ENCODE results near the gene DNAL1. TPM values are rescaled to one million over a fixed set of nuclear protein-coding genes. Genes with fewer than 3 reads are reported as not detected.

Gene DNAL1
- total and polyA plus RNA-seq, 10 of the 15 experiments (the other 5 are each of a cell fraction or from before 2014, with no cell fraction given) = 2.4 to 18.2 (median 7.4) TPM

DNA sequence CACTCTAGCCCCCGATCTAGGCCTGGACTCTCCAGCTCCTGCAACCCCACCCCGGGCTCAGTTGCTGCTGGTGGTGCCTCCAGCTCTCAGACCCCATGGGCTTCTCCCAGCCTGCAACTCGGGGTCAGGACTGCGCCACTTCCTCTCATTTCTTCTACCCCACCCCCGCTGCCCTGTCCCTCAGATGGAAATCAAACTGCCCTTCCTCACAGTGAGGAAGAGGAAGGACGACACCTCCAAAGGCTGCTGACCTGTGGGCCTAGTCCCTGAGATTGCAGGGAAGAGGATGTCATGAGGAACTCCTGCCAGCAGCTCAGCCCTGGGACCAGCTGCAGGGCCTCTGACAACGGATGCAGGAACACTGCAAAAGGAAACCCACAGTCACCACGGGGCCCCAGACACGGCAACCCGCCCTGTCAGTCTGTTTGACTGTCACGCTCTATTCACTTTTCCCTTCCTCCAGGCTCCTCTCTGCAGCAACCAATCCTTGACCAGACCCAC, 98.7 kb downstream of the DNAL1 start (continued):
- peak; percentile 79; the same call in 1 of the 2 replicates for TF ChIP-seq TCF12 (IDR thresholded peaks at IDR 0.05; ENCODE audit: low read depth, low read length)
- no peak for TF ChIP-seq MYB (IDR thresholded peaks at IDR 0.05; ENCODE audit: borderline replicate concordance, low read depth, low read length)
- TF ChIP-seq STAT3 (IDR thresholded peaks at IDR 0.05; ENCODE audit: low read depth, low read length) = no peak
- TF ChIP-seq TCF3 (IDR thresholded peaks at IDR 0.05; ENCODE audit: borderline replicate concordance, insufficient read depth, low read depth, low read length) = peak; percentile 89
- peak; percentile 63; the same call in 1 of the 2 replicates for TF ChIP-seq MEF2A (IDR thresholded peaks at IDR 0.05; ENCODE audit: insufficient read depth, low read depth, low read length)
- TF ChIP-seq ZZZ3 (IDR thresholded peaks at IDR 0.05; ENCODE audit: control insufficient read depth, insufficient read length, low read depth) = no peak
- no peak for TF ChIP-seq BHLHE40 (IDR thresholded peaks at IDR 0.05; ENCODE audit: borderline replicate concordance in 1 of 2, low read depth in 2 of 2, low read length in 1 of 2)
- TF ChIP-seq TAF1 (IDR thresholded peaks at IDR 0.05; ENCODE audit: borderline replicate concordance, low read depth, low read length) = peak; percentile 48; the same call in 1 of the 2 replicates
- TF ChIP-seq, protein P1, sequence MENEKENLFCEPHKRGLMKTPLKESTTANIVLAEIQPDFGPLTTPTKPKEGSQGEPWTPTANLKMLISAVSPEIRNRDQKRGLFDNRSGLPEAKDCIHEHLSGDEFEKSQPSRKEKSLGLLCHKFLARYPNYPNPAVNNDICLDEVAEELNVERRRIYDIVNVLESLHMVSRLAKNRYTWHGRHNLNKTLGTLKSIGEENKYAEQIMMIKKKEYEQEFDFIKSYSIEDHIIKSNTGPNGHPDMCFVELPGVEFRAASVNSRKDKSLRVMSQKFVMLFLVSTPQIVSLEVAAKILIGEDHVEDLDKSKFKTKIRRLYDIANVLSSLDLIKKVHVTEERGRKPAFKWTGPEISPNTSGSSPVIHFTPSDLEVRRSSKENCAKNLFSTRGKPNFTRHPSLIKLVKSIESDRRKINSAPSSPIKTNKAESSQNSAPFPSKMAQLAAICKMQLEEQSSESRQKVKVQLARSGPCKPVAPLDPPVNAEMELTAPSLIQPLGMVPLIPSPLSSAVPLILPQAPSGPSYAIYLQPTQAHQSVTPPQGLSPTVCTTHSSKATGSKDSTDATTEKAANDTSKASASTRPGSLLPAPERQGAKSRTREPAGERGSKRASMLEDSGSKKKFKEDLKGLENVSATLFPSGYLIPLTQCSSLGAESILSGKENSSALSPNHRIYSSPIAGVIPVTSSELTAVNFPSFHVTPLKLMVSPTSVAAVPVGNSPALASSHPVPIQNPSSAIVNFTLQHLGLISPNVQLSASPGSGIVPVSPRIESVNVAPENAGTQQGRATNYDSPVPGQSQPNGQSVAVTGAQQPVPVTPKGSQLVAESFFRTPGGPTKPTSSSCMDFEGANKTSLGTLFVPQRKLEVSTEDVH (IDR thresholded peaks at IDR 0.05; ENCODE audit: low read depth, partially characterized antibody) = no peak
- TF ChIP-seq, protein P2, sequence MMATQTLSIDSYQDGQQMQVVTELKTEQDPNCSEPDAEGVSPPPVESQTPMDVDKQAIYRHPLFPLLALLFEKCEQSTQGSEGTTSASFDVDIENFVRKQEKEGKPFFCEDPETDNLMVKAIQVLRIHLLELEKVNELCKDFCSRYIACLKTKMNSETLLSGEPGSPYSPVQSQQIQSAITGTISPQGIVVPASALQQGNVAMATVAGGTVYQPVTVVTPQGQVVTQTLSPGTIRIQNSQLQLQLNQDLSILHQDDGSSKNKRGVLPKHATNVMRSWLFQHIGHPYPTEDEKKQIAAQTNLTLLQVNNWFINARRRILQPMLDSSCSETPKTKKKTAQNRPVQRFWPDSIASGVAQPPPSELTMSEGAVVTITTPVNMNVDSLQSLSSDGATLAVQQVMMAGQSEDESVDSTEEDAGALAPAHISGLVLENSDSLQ (IDR thresholded peaks at IDR 0.05) = peak; percentile 88
- TF ChIP-seq SREBF2 (IDR thresholded peaks at IDR 0.05; ENCODE audit: low read length) = no peak
- TF ChIP-seq ZNF207 (IDR thresholded peaks at IDR 0.05; ENCODE audit: borderline replicate concordance) = no peak
- no peak for TF ChIP-seq MYC (IDR thresholded peaks at IDR 0.05; ENCODE audit: insufficient read depth, insufficient read length, insufficient replicate concordance, low read length, severe bottlenecking)
- TF ChIP-seq IKZF1 (conservative IDR thresholded peaks at IDR 0.05) = peak; percentile 63
- TF ChIP-seq, protein P3, sequence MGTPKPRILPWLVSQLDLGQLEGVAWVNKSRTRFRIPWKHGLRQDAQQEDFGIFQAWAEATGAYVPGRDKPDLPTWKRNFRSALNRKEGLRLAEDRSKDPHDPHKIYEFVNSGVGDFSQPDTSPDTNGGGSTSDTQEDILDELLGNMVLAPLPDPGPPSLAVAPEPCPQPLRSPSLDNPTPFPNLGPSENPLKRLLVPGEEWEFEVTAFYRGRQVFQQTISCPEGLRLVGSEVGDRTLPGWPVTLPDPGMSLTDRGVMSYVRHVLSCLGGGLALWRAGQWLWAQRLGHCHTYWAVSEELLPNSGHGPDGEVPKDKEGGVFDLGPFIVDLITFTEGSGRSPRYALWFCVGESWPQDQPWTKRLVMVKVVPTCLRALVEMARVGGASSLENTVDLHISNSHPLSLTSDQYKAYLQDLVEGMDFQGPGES (IDR thresholded peaks at IDR 0.05) = no peak
- TF ChIP-seq, protein P4, sequence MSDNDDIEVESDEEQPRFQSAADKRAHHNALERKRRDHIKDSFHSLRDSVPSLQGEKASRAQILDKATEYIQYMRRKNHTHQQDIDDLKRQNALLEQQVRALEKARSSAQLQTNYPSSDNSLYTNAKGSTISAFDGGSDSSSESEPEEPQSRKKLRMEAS (IDR thresholded peaks at IDR 0.05; ENCODE audit: low read depth, low read length) = 0 out of 2 replicates have a peak, but pooled peaks have one; percentile 36
- TF ChIP-seq CEBPB (IDR thresholded peaks at IDR 0.05; ENCODE audit: borderline replicate concordance in 1 of 2, low read depth in 2 of 2, low read length in 2 of 2) = no peak
- no peak for TF ChIP-seq WRNIP1 (IDR thresholded peaks at IDR 0.05; ENCODE audit: borderline replicate concordance, low read depth, low read length)
- TF ChIP-seq HDAC2 (IDR thresholded peaks at IDR 0.05) = no peak
- TF ChIP-seq MEF2B (IDR thresholded peaks at IDR 0.05; ENCODE audit: partially characterized antibody, poor library complexity, severe bottlenecking) = no peak
- TF ChIP-seq GABPA (IDR thresholded peaks at IDR 0.05; ENCODE audit: low read depth) = no peak
- no peak for TF ChIP-seq HCFC1 (IDR thresholded peaks at IDR 0.05; ENCODE audit: low read length)
- TF ChIP-seq, protein P5, sequence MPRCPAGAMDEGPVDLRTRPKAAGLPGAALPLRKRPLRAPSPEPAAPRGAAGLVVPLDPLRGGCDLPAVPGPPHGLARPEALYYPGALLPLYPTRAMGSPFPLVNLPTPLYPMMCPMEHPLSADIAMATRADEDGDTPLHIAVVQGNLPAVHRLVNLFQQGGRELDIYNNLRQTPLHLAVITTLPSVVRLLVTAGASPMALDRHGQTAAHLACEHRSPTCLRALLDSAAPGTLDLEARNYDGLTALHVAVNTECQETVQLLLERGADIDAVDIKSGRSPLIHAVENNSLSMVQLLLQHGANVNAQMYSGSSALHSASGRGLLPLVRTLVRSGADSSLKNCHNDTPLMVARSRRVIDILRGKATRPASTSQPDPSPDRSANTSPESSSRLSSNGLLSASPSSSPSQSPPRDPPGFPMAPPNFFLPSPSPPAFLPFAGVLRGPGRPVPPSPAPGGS (IDR thresholded peaks at IDR 0.05; ENCODE audit: borderline replicate concordance, insufficient read depth, low read depth, low read length, poor library complexity, severe bottlenecking) = no peak
- TF ChIP-seq BRCA1 (IDR thresholded peaks at IDR 0.05; ENCODE audit: low read depth, low read length) = no peak

Data from GM12878 (cell line).